HFFc6 (cell line): ENCODE results near the gene NDUFV1. TPM values are rescaled to one million over a fixed set of nuclear protein-coding genes. Genes with fewer than 3 reads are reported as not detected.

Experiments
- DNase-seq: peaks from one replicate; pipeline ENCODE4 v3.0.0-alpha.2; 2018
- H3K27ac Mint-ChIP-seq: 2 replicates; pipeline ENCODE4 v1.8.0; 2020; ENCODE audit warnings: mild to moderate bottlenecking, mixed read lengths
- H3K27me3 Mint-ChIP-seq: 2 replicates; pipeline ENCODE4 v1.8.0; 2021; ENCODE audit warnings: mild to moderate bottlenecking, moderate library complexity, mixed read lengths; ENCODE audit not compliant: insufficient read depth
- H3K36me3 Mint-ChIP-seq: 2 replicates; pipeline ENCODE4 v1.8.0; 2021; ENCODE audit warnings: low read depth, mixed read lengths
- H3K4me1 Mint-ChIP-seq: 2 replicates; pipeline ENCODE4 v1.8.0; 2020; ENCODE audit warnings: low read depth, mixed read lengths
- H3K4me3 Mint-ChIP-seq: 2 replicates; pipeline ENCODE4 v1.8.0; 2020; ENCODE audit warnings: mild to moderate bottlenecking, moderate library complexity, mixed read lengths
- H3K9me3 Mint-ChIP-seq: 2 replicates; pipeline ENCODE4 v1.8.0; 2020; ENCODE audit warnings: mild to moderate bottlenecking, mixed read lengths
- CTCF ChIP-seq: fragments of 200-600 bp; sonication (generic); IDR thresholded peaks from 2 replicates; pipeline ENCODE4 v1.5.0; 2021; ENCODE audit warnings: antibody characterized with exemption, mild to moderate bottlenecking
- total RNA-seq, 6 experiments: library from RNA; stranded (reverse); fragmentation: NEBNext Ultra II Directional; extraction: Animal tissue kit (Norgen Biotek cat#: 25700); gene quantifications; 2 replicates in 1 of 6; 3 replicates in 5 of 6; pipeline ENCODE4 v1.2.3, GENCODE V29; 2021

Gene NDUFV1
- total RNA-seq, 6 experiments from 2014 or later: 130 to 150 (median 135) TPM

- H3K27me3 Mint-ChIP-seq: peaks cover 12% of the 10 kb centered on the region; the same call in 1 of the 2 replicates
- H3K4me3 Mint-ChIP-seq: no peak overlapping the region
- no peak for DNase-seq
- H3K27ac Mint-ChIP-seq: no peak overlapping the region
- TF ChIP-seq CTCF: peak; percentile 31
- H3K4me1 Mint-ChIP-seq: no peaks in the 10 kb centered on the region; the same call in 1 of the 2 replicates
- no peaks in the 10 kb centered on the region for H3K36me3 Mint-ChIP-seq
- no peaks in the 10 kb centered on the region for H3K9me3 Mint-ChIP-seq
Measured at GRCh38 chr11:67648140-67648795, 41.5 kb downstream of the NDUFV1 start.

- H3K9me3 Mint-ChIP-seq: no peaks in the 10 kb centered on the region
- H3K27me3 Mint-ChIP-seq: peaks cover 12% of the 10 kb centered on the region; the same call in 1 of the 2 replicates
- no peak for TF ChIP-seq CTCF
- H3K36me3 Mint-ChIP-seq: no peaks in the 10 kb centered on the region
- no peak overlapping the region for H3K4me3 Mint-ChIP-seq
- H3K27ac Mint-ChIP-seq: no peak overlapping the region
- no peaks in the 10 kb centered on the region; the same call in 1 of the 2 replicates for H3K4me1 Mint-ChIP-seq
- no peak for DNase-seq
Measured at GRCh38 chr11:67648796-67649613, 42.3 kb downstream of the NDUFV1 start.

- Mint-ChIP-seq H3K4me1 (no peaks in the 10 kb centered on the region; the same call in 1 of the 2 replicates), H3K9me3 (no peaks in the 10 kb centered on the region), H3K4me3 (no peak overlapping the region), H3K27ac (no peak overlapping the region), H3K27me3 (peaks cover 9% of the 10 kb centered on the region; the same call in 1 of the 2 replicates), H3K36me3 (no peaks in the 10 kb centered on the region)
- TF ChIP-seq CTCF: no peak
- DNase-seq: no peak
Measured at GRCh38 chr11:67649634-67650510, 43.1 kb downstream of the NDUFV1 start.

- no peaks in the 10 kb centered on the region; the same call in 1 of the 2 replicates for H3K4me1 Mint-ChIP-seq
- H3K27ac Mint-ChIP-seq: no peak overlapping the region
- H3K4me3 Mint-ChIP-seq: no peak overlapping the region
- peaks cover 13% of the 10 kb centered on the region for H3K9me3 Mint-ChIP-seq
- no peak for TF ChIP-seq CTCF
- H3K36me3 Mint-ChIP-seq: no peaks in the 10 kb centered on the region
- no peak for DNase-seq
- peaks cover 9% of the 10 kb centered on the region; the same call in 1 of the 2 replicates for H3K27me3 Mint-ChIP-seq
Measured at GRCh38 chr11:67651976-67652781, 45.4 kb downstream of the NDUFV1 start.
